22Rv1 (cell line): Measurements from ENCODE around the gene TMEM30A.

Experiments used
- CTCF ChIP-seq: fragments of 450-650 bp; IDR thresholded peaks from 2 replicates; pipeline ENCODE4 v1.5.1; 2017; ENCODE audit warnings: mild to moderate bottlenecking
- ZFX ChIP-seq: fragments of 450-650 bp; IDR thresholded peaks from 2 replicates; pipeline ENCODE4 v1.6.1; 2017; ENCODE audit warnings: antibody characterized with exemption, borderline replicate concordance

- TF ChIP-seq CTCF (no peak), ZFX (no peak)
These were observed 34.3 kb upstream of the TMEM30A start for GRCh38 chr6:75318900-75319299.
